OCI-LY3 (cell line): ENCODE measurements around the gene TNRC18.

Experiments
- EZH2phosphoT487 ChIP-seq: fragments of 200-600 bp; shearing (Covaris generic); IDR thresholded peaks from 2 replicates; pipeline ENCODE4 v1.6.1; 2018; ENCODE audit warnings: antibody characterized with exemption, mixed run types, low read depth
- TF ChIP-seq, protein P1 (sequence below): fragments of 200-600, 300-600 bp; sonication (generic); IDR thresholded peaks from 2 replicates; pipeline ENCODE4 v1.5.1; 2014; ENCODE audit warnings: antibody characterized with exemption, low read length, low read depth

- TF ChIP-seq, protein P1, sequence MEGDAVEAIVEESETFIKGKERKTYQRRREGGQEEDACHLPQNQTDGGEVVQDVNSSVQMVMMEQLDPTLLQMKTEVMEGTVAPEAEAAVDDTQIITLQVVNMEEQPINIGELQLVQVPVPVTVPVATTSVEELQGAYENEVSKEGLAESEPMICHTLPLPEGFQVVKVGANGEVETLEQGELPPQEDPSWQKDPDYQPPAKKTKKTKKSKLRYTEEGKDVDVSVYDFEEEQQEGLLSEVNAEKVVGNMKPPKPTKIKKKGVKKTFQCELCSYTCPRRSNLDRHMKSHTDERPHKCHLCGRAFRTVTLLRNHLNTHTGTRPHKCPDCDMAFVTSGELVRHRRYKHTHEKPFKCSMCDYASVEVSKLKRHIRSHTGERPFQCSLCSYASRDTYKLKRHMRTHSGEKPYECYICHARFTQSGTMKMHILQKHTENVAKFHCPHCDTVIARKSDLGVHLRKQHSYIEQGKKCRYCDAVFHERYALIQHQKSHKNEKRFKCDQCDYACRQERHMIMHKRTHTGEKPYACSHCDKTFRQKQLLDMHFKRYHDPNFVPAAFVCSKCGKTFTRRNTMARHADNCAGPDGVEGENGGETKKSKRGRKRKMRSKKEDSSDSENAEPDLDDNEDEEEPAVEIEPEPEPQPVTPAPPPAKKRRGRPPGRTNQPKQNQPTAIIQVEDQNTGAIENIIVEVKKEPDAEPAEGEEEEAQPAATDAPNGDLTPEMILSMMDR = no peak
- TF ChIP-seq EZH2phosphoT487 = no peak
These were observed 1.8 kb downstream of the TNRC18 start for GRCh38 chr7:5421714-5422395.
